PC-9 (cell line): ENCODE results near the gene CASP10.

Experiments
- EZH2 ChIP-seq: fragments of 200-600 bp; sonication (generic); IDR thresholded peaks from 2 replicates; pipeline ENCODE4 v1.8.0; 2017; ENCODE audit warnings: antibody characterized with exemption, low read depth
- TF ChIP-seq, protein P1 (sequence below): fragments of 200-600 bp; sonication (generic); conservative IDR thresholded peaks from 2 replicates; pipeline ENCODE4 v1.6.1; 2017; ENCODE audit warnings: mixed run types, antibody characterized with exemption, mild to moderate bottlenecking, moderate library complexity

DNA sequence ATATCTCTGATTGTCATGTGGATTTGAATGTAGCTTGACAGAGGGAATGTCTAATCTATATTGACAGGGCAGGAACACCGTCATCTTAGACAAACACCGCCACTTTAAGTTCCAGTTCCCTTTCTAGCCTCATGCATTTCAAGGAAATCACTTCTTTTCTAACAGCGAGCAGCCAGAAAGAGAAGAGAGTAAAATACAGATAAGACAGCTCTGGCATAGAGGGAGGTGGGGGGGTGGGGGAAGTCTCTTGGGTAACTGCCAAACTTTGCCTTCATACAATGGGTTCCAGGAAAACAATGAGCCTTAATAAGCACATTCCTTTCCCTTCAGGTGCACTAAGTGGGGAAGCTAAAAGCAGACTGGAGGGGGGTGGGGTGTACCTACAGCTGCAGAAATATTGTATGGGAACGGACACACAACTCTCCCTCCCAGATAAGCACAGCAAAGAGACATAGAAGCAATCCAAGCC, 37.2 kb downstream of the CASP10 start:
- TF ChIP-seq, protein P1, sequence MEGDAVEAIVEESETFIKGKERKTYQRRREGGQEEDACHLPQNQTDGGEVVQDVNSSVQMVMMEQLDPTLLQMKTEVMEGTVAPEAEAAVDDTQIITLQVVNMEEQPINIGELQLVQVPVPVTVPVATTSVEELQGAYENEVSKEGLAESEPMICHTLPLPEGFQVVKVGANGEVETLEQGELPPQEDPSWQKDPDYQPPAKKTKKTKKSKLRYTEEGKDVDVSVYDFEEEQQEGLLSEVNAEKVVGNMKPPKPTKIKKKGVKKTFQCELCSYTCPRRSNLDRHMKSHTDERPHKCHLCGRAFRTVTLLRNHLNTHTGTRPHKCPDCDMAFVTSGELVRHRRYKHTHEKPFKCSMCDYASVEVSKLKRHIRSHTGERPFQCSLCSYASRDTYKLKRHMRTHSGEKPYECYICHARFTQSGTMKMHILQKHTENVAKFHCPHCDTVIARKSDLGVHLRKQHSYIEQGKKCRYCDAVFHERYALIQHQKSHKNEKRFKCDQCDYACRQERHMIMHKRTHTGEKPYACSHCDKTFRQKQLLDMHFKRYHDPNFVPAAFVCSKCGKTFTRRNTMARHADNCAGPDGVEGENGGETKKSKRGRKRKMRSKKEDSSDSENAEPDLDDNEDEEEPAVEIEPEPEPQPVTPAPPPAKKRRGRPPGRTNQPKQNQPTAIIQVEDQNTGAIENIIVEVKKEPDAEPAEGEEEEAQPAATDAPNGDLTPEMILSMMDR, result no peak
- TF ChIP-seq EZH2, result no peak
